HG03139 (cell line): ENCODE measurements around the gene KHDC4.

ENCODE experiments used
- ATAC-seq: cut with Tn5 transposase; IDR thresholded peaks from one replicate; pipeline ENCODE4 v1.9.1; 2021; ENCODE audit not compliant: unreplicated experiment

Gene KHDC4

GRCh38 chr1:155934097-155934935 lies at the start of gene KHDC4:
Gene KHDC4, minus strand, starts transcription at chr1:155934413. Its CDS starts 40 bp downstream, at chr1:155934373.
- peak; percentile 90 for ATAC-seq

- no peak for ATAC-seq
Observed at GRCh38 chr1:155983191-155984024, 49.2 kb upstream of the KHDC4 start.

- no peak for ATAC-seq
Observed at GRCh38 chr1:155982106-155982505, 47.9 kb upstream of the KHDC4 start.

DNA sequence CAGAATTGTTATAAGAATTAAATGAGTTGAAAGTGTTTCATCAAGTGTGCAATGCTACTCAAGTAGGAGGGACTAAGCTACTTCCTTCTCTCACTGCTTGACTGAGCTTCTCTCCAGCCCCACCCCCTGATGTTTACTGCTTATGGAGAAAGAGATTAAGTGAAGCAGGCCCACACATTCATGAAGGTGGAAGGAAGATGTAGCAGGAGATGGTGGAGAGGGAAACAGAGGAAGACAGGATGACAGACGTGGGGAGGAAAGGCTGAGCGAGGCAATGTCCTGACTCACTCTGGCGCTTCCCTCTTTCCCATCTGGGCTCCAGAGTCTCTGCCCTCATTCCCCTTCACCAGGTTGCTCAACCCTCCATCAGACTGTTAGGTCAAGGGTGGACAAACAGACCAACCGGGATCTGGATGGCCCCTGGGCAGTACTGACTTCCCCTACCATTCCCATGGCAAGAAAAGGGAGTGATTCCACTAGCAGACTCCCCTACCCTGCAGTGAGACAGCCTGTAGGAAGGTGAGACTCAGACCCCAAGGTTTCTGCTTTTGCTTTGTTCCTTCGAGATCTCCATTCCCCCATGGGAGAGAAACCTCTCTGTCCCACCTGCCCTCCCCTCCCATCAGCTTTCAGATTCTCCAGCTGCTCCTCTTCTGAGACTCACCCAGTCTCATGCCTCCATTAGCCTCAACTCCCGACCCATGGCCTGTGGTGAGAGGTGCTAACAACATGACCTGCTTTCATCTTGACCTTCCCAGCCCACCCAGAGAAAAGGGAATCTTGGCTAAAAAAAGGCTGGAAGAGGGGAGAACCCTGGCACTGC lies 47.3 kb upstream of the KHDC4 start:
- no peak for ATAC-seq

- no peak for ATAC-seq
Observed at GRCh38 chr1:155979597-155980343, 45.6 kb upstream of the KHDC4 start.

DNA sequence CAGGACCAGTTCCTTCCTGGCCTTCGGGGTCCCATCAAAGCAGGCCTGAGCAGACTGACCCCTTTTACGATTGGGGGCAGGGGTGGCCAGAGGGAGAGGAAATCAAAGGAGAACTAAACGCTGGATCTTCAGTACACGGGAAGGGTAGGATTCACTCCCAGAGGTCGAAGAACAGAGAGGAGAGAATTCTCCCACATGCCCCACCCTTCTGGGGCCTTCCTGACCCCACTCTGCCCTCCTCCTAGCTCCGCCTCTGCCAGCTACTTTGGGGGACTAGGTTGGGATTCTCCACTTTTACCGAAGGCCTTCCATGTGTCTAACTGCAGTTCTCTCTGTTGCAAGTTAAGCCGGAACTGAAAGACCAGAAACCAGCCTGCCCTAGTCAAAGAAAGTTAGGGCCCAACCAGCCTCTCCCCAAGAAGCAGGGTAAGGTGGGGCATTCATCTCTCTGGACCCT lies 44.8 kb upstream of the KHDC4 start:
- ATAC-seq = no peak

DNA sequence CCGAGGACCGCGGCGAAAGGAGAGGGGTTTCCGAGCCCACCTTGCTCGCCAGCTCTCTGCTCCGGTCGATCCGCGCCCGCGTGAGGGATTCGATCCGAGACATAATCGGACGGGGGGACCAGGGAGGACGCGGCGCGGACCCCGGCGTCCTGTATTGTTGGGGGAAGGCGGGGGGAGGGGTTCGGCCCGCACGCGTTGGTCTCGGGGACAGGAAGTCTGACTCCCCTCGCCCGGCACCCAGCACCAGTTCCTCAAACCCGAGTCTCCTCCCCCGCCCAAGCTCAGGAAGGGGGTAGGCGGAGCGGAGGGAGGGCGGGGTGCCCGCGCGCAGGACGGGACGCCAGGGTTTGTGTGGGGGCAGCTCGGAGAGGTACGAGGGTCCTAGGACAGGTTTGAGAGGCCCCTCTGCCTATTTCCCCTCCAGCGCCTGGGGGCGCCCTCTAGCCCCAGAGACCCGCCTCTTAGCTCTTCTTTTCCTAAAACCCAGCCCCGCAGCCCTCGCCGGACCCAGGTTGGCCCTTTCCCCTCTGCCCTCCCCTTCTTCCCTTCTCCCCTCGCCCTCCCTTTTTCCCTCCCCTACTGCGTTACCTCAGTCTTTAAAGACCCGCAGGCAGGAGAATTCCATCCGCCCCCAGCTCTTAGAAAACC lies 44.2 kb upstream of the KHDC4 start, which contains the start of gene ARHGEF2:
TSS of gene ARHGEF2 (minus strand) at position 223 of the 648 bp plus-strand sequence. CDS start at position 103, 120 bp downstream.
- peak; percentile 41 for ATAC-seq

GRCh38 chr1:155977690-155978324 lies 43.6 kb upstream of the KHDC4 start:
- no peak for ATAC-seq

- no peak for ATAC-seq
Observed at GRCh38 chr1:155976913-155977689, 42.9 kb upstream of the KHDC4 start.

GRCh38 chr1:155976062-155976912 lies 42.1 kb upstream of the KHDC4 start:
- ATAC-seq = no peak

DNA sequence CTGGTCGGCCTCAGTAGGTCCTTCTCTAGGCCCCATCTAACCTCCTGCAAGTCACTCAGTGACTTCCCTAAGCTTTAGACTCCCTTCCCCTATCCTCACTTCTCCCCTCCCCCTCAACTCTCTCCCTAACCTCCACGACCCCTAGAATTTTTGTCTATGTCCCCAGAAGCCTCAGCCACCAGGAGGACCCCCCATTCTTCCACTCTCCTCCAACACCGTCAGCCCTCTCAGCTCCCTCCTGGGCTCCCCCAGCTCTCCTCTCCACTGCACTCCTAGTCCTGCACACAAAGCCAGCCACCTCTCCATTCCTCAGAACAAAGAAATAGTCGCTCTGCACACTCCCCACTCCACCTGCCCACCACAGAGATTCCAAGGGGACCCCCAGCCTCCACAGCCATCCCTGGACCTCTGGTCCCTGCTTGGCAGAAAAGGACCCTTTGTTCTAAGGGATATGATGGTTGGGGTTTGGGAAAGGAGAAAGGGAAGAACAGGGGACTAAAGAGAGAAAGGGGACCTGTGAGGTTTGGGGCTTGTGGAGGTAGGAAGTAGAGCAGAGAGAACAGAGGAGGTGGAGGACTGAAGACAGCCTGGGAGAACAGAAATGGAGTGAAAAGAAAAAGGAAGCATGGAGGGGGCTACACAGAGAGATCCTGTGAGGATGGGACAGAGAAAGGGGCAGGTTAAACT lies 41.3 kb upstream of the KHDC4 start:
- no peak for ATAC-seq

GRCh38 chr1:155974208-155975115 lies 40.2 kb upstream of the KHDC4 start:
- ATAC-seq = no peak

DNA sequence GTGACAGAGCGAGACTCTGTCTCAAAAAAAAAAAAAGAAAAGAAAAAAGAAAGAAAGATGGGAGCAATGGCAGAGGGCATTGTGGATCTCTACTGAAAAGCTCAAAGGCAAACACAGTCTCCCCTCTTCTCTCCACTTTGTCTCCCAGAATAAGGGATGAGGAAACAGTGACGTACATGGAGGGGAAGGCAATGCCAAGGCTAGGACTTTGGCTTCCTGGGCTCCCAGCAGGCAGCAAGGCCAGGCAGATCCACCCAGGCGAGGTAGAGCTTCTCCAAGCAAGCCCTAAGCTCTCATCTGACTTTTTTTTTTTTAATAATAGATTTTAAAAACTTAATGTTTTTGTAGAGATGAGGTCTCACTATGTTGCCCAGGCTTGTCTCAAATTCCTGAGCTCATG lies 39.5 kb upstream of the KHDC4 start:
- no peak for ATAC-seq

DNA sequence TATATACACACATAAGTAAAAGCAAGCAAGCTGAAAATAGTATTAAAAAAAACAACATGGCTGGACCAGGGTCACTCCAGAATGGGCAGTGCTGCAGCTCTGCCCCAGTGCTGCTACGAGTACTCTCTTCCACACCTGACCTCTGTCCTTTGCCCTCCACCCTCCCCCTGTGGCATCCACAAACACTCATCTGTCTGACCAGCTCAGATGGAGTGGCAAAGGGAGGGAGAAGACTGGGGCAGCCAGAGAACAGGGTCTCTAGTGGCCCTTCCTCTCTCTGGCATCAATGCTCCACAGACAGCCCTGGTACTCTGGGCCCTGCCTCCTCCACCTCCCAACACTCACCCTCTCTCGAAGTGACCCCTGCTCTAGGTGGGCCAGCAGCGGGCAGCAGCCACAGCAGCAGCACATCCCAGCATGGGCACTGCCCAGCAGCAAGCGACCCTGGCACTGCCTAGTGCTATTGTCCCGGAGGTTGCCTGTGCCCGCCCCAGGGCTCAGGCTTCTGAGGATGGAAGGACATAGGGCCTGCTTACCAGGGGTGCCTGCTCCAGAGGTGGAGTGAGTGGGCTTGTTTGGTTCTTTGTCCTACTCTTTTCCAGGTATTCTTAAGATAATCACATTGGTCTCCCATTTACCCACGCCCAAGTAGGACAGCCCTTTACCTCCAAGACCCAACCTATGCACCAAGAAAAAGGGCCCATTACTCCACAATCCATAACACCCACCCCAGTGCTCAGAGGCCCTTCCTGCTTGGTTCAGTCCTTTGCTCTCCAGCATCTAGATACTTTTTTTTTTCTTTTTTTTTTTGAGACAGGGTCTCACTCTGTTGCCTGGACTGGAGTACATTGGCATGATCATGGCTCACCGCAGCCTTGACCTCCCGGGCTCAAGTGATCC lies 37.9 kb upstream of the KHDC4 start:
- no peak for ATAC-seq
